ENCODE results near the gene CNDP1.

GRCh38 chr18:74488354-74488753 is 45.9 kb upstream of the CNDP1 start:
- TF ChIP-seq MXI1 (IDR thresholded peaks at IDR 0.05; ENCODE audit: low read depth, low read length) (no peak), MEF2A (IDR thresholded peaks at IDR 0.05; ENCODE audit: borderline replicate concordance, low read depth) (no peak), MAX (IDR thresholded peaks at IDR 0.05; ENCODE audit: low read depth) (no peak), RAD21 (IDR thresholded peaks at IDR 0.05; ENCODE audit: low read length) (no peak), EP300 (IDR thresholded peaks at IDR 0.05; ENCODE audit: borderline replicate concordance in 1 of 2, low read depth in 1 of 2, low read length in 1 of 2) (no peak), NFIC (IDR thresholded peaks at IDR 0.05; ENCODE audit: borderline replicate concordance) (no peak), TAF1 (IDR thresholded peaks at IDR 0.05; ENCODE audit: borderline replicate concordance, low read depth, low read length) (no peak)
- TF ChIP-seq, protein P1, sequence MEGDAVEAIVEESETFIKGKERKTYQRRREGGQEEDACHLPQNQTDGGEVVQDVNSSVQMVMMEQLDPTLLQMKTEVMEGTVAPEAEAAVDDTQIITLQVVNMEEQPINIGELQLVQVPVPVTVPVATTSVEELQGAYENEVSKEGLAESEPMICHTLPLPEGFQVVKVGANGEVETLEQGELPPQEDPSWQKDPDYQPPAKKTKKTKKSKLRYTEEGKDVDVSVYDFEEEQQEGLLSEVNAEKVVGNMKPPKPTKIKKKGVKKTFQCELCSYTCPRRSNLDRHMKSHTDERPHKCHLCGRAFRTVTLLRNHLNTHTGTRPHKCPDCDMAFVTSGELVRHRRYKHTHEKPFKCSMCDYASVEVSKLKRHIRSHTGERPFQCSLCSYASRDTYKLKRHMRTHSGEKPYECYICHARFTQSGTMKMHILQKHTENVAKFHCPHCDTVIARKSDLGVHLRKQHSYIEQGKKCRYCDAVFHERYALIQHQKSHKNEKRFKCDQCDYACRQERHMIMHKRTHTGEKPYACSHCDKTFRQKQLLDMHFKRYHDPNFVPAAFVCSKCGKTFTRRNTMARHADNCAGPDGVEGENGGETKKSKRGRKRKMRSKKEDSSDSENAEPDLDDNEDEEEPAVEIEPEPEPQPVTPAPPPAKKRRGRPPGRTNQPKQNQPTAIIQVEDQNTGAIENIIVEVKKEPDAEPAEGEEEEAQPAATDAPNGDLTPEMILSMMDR (IDR thresholded peaks at IDR 0.05): no peak
